NT2/D1 (cell line): ENCODE data around the gene DHX9.

ENCODE experiments used
- SUZ12 ChIP-seq: IDR thresholded peaks from 2 replicates; pipeline ENCODE4 v1.6.1; 2011; ENCODE audit not compliant: insufficient read length, insufficient read depth; ENCODE audit errors: extremely low read depth
- YY1 ChIP-seq: IDR thresholded peaks from 2 replicates; pipeline ENCODE4 v1.6.1; 2011; ENCODE audit not compliant: insufficient read length, insufficient read depth
- ZNF274 ChIP-seq: IDR thresholded peaks from 2 replicates; pipeline ENCODE4 v1.6.1; 2011; ENCODE audit warnings: mild to moderate bottlenecking, low read depth, low read length

- TF ChIP-seq YY1, result no peak
- no peak for TF ChIP-seq ZNF274
- TF ChIP-seq SUZ12, result no peak
Observed at GRCh38 chr1:182935716-182936115, 96.6 kb downstream of the DHX9 start.
